Amniotic epithelial cell (primary cell): Measurements from ENCODE around the gene APBA2.
"Not testable (repeated sequence)": the region's sequence is repeated elsewhere in the genome, so short reads cannot be mapped to it uniquely, and the experiment has no call there.

Experiments
- DNase-seq: peaks from one replicate; pipeline ENCODE4 v3.0.0-alpha.2; 2010; ENCODE audit warnings: low read depth

Gene APBA2

GRCh38 chr15:29167122-29167521, 281.3 kb downstream of the APBA2 start:
- not testable (repeated sequence) for DNase-seq
